AG04449 (cell line): ENCODE measurements around the gene PDRG1.
"Not testable (repeated sequence)": the region's sequence is repeated elsewhere in the genome, so short reads cannot be mapped to it uniquely, and the experiment has no call there.

Experiments
- CTCF ChIA-PET: fragments of 350-600 bp; formaldehyde crosslinking; extraction: SDS; loops from one replicate; lab custom pipeline; 2021; ENCODE audit warnings: antibody characterized with exemption; lab: Yijun Ruan, JAX
- POLR2A ChIA-PET: fragments of 400-600, 350-600 bp; formaldehyde crosslinking; extraction: SDS; loops from one replicate; lab custom pipeline; 2020; ENCODE audit warnings: antibody characterized with exemption, inconsistent platforms; lab: Yijun Ruan, JAX
- DNase-seq: peaks from one replicate; pipeline ENCODE4 v3.0.0-alpha.2; 2010; ENCODE audit warnings: low read depth, low spot score
- H3K4me3 ChIP-seq: 2 replicates; pipeline ENCODE4 v1.5.1; 2011; ENCODE audit warnings: low read depth, mild to moderate bottlenecking, control low read depth, low read length
- CTCF ChIP-seq: IDR thresholded peaks from one replicate; pipeline ENCODE4 v1.5.1; 2011; ENCODE audit warnings: mild to moderate bottlenecking, moderate library complexity, low read length, control low read depth, inconsistent platforms; ENCODE audit not compliant: insufficient read depth; ENCODE audit errors: missing control alignments

PDRG1 gene

GRCh38 chr20:31922181-31922580, 29.7 kb downstream of the PDRG1 start:
- DNase-seq, result no peak
- no peak overlapping the region for H3K4me3 ChIP-seq
- CTCF ChIA-PET, result interaction anchor here (2.1 kb wide), 1 partner anchor 30 kb away, joined by 8 read pairs; the partner anchor contains the start of gene PDRG1
- POLR2A ChIA-PET, result no interaction called here
- TF ChIP-seq CTCF, result no peak

- DNase-seq, CTCF ChIA-PET, H3K4me3 ChIP-seq, POLR2A ChIA-PET: not testable (repeated sequence)
These were observed 30.4 kb downstream of the PDRG1 start for GRCh38 chr20:31921480-31921879.

GRCh38 chr20:31920275-31920855, 31.5 kb downstream of the PDRG1 start:
- POLR2A ChIA-PET, result no interaction called here
- no peak for TF ChIP-seq CTCF
- no peak for DNase-seq
- CTCF ChIA-PET, result interaction anchor here (1.2 to 1.4 kb wide), 2 partner anchors 32 to 172 kb away, joined by 3 to 5 read pairs; partner anchors contain the start of gene PDRG1
- H3K4me3 ChIP-seq, result no peak overlapping the region

- CTCF ChIA-PET, result interaction anchor here (1.2 to 1.5 kb wide), 3 partner anchors 33 to 173 kb away, joined by 3 to 5 read pairs (median 4); partner anchors contain the start of gene PDRG1
- TF ChIP-seq CTCF, result no peak
- DNase-seq, result no peak
- POLR2A ChIA-PET, result interaction anchor here (0.7 to 0.8 kb wide), 2 partner anchors 33 to 1140 kb away, joined by 3 read pairs; no protein-coding TSS in a partner anchor
- H3K4me3 ChIP-seq, result no peak overlapping the region
These were observed 32.3 kb downstream of the PDRG1 start for GRCh38 chr20:31919410-31920155.

GRCh38 chr20:31918466-31919105, 33.3 kb downstream of the PDRG1 start:
- DNase-seq, result no peak
- no peak for TF ChIP-seq CTCF
- POLR2A ChIA-PET, result no interaction called here
- no peak overlapping the region for H3K4me3 ChIP-seq
- CTCF ChIA-PET, result interaction anchor here (1.3 to 1.5 kb wide), 2 partner anchors 34 to 64 kb away, joined by 3 to 4 read pairs; no protein-coding TSS in a partner anchor

- H3K4me3 ChIP-seq, DNase-seq, POLR2A ChIA-PET: not testable (repeated sequence)
- CTCF ChIA-PET, result interaction anchor here (1.3 to 1.5 kb wide), 2 partner anchors 35 to 63 kb away, joined by 3 to 4 read pairs; no protein-coding TSS in a partner anchor
These were observed 33.9 kb downstream of the PDRG1 start for GRCh38 chr20:31917962-31918412.

- no peak overlapping the region for H3K4me3 ChIP-seq
- ChIA-PET CTCF (no interaction called here), POLR2A (no interaction called here)
- no peak for DNase-seq
- TF ChIP-seq CTCF, result no peak
These were observed 35.1 kb downstream of the PDRG1 start for GRCh38 chr20:31916708-31917107.
